ENCODE data around the gene AKAP13. TPM values are rescaled to one million over a fixed set of nuclear protein-coding genes. Genes with fewer than 3 reads are reported as not detected.
A peak's percentile ranks its signal among the peaks of the same experiment; 100 is the strongest.

AKAP13 gene
- total and polyA plus RNA-seq, 3 donors from 2014 or later, result 79.5 to 207 (median 187) TPM

DNA sequence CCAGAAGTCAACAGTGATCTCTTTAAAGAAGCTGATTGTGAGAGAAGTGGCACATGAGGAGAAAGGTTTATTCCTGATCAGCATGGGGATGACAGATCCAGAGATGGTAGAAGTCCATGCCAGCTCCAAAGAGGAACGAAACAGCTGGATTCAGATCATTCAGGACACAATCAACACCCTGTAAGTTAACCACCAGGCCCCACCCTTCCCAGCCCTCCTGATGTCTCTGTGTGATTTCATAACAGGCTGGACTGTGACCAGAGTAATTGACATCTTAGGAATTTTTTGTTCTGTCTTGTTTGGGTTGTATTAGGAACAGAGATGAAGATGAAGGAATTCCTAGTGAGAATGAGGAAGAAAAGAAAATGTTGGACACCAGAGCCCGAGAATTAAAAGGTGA is 346.7 kb downstream of the AKAP13 start:
- intact Hi-C loops (cut with DNase I; ENCODE audit: low total_unique reads), result no loop called here
- TF ChIP-seq POLR2A (IDR thresholded peaks at IDR 0.05), result no peak
- TF ChIP-seq, protein P1, sequence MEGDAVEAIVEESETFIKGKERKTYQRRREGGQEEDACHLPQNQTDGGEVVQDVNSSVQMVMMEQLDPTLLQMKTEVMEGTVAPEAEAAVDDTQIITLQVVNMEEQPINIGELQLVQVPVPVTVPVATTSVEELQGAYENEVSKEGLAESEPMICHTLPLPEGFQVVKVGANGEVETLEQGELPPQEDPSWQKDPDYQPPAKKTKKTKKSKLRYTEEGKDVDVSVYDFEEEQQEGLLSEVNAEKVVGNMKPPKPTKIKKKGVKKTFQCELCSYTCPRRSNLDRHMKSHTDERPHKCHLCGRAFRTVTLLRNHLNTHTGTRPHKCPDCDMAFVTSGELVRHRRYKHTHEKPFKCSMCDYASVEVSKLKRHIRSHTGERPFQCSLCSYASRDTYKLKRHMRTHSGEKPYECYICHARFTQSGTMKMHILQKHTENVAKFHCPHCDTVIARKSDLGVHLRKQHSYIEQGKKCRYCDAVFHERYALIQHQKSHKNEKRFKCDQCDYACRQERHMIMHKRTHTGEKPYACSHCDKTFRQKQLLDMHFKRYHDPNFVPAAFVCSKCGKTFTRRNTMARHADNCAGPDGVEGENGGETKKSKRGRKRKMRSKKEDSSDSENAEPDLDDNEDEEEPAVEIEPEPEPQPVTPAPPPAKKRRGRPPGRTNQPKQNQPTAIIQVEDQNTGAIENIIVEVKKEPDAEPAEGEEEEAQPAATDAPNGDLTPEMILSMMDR (IDR thresholded peaks at IDR 0.05), result no peak
- Histone ChIP-seq H3K36me3 (ENCODE audit: low read depth, missing control alignments) (no peaks in the 10 kb centered on the region), H3K9me3 (no peaks in the 10 kb centered on the region), H3K27ac (peak overlapping the region in 1 of 2 donors; percentile 39), H3K27me3 (no peaks in the 10 kb centered on the region), H3K4me3 (no peak overlapping the region), H3K4me1 (peaks cover 28% of the 10 kb centered on the region)
- 66 to 88% methylated on average over 2 of the region's 2 CpGs for WGBS, 2 donors
- DNase-seq, result no peak

DNA sequence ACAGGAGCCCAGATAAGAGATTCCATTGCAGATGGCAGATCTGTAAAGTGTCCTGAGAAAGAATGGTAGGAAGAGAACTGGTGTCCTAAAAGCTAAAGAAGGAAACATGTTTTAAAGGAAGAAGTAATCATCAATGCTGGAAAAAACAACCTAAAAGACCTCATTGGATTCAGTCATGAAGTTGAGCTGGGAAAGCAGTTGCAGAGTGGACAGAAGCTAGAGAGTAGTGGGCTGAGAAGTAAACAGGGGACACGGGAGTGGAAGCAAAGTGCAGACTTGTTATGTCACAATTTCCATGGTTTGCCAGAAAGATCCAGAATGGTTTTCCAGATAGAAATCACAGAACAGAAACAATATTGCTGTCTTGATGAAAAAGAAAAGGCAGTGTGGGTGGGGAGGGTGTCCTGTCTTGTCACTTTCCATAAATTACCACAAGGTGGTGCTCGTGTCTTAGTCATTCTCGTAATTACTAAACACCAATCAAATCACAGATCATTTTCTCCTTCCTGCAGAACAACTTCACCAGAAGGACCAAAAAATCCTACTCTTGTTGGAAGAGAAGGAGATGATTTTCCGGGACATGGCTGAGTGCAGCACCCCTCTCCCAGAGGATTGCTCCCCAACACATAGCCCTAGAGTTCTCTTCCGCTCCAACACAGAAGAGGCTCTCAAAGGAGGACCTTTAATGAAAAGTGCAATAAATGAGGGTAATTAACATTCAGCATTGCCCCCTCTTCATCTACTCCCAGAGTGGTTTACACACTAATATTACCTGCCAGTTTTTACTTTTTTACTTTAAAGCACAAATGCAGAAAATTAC is 349.8 kb downstream of the AKAP13 start:
- Histone ChIP-seq H3K36me3 (ENCODE audit: low read depth, missing control alignments) (no peaks in the 10 kb centered on the region), H3K27ac (peak overlapping the region in 1 of 2 donors; percentile 31), H3K4me1 (peaks cover 5% of the 10 kb centered on the region), H3K4me3 (no peak overlapping the region), H3K27me3 (no peaks in the 10 kb centered on the region), H3K9me3 (no peaks in the 10 kb centered on the region)
- intact Hi-C loops (cut with DNase I; ENCODE audit: low total_unique reads), result loop anchor here (10.0 kb wide), 1 partner anchor 105 kb away; no protein-coding TSS in a partner anchor
- 42 to 45% methylated on average over 5 of the region's 5 CpGs for WGBS, 2 donors
- TF ChIP-seq POLR2A (IDR thresholded peaks at IDR 0.05), result no peak
- TF ChIP-seq, protein P1 (IDR thresholded peaks at IDR 0.05), result peak; percentile 72 to 85 (median 85)
- DNase-seq, result peak; percentile 70

DNA sequence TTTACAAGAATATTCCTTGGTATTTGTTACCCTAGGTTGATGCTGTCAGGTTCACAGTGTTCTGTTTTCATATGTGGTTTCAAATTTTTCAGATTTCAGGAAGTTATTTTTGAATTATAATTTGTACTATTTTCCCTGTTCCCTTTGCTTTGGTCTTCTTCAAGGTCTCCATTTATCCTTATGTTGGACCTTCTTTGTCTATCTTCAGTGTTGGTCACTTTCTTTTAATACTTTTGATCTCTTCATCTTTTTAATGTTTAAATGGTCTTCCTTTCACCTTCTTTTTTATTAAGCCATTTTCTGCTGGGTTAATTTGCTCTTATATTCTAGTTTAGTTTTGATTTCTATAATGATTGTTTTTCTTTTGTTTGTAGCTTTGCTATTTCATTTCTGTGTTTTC is 353.0 kb downstream of the AKAP13 start:
- intact Hi-C loops (cut with DNase I; ENCODE audit: low total_unique reads), result loop anchor here (10.0 kb wide), 1 partner anchor 101 kb away; no protein-coding TSS in a partner anchor
- H3K4me1 ChIP-seq, result no peaks in the 10 kb centered on the region
- no peak for DNase-seq
- no peaks in the 10 kb centered on the region for H3K27me3 ChIP-seq
- no peaks in the 10 kb centered on the region for H3K9me3 ChIP-seq
- TF ChIP-seq, protein P1 (IDR thresholded peaks at IDR 0.05), result no peak
- TF ChIP-seq POLR2A (IDR thresholded peaks at IDR 0.05), result no peak
- H3K4me3 ChIP-seq, result no peak overlapping the region
- H3K27ac ChIP-seq, result no peak overlapping the region
- H3K36me3 ChIP-seq (ENCODE audit: low read depth, missing control alignments), result no peaks in the 10 kb centered on the region

DNA sequence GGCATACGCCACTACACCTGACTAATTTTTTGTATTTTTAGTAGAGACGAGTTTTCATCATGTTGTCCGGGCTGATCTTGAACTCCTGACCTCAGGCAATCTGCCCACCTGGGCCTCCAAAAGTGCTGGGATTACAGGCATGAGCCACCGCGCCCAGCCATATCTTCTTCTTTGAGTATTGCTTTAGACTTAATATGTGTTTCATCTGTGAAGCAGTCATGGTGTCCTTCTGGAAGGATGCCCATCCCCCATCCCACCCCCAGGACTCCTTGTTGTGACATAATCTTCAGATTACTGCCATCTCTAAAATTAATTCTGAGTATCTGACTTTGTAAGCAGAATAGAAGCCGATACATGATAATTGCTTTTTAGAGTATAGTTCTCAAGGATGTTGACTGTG is 356.7 kb downstream of the AKAP13 start:
- DNase-seq, result no peak
- WGBS, 2 donors, result 85 to 89% methylated on average over 6 of the region's 6 CpGs
- H3K27ac ChIP-seq, result no peak overlapping the region
- H3K4me1 ChIP-seq, result no peaks in the 10 kb centered on the region
- no peak for TF ChIP-seq POLR2A (IDR thresholded peaks at IDR 0.05)
- TF ChIP-seq, protein P1 (IDR thresholded peaks at IDR 0.05), result no peak
- H3K9me3 ChIP-seq, result no peaks in the 10 kb centered on the region
- no peaks in the 10 kb centered on the region for H3K27me3 ChIP-seq
- H3K4me3 ChIP-seq, result no peak overlapping the region
- H3K36me3 ChIP-seq (ENCODE audit: low read depth, missing control alignments), result no peaks in the 10 kb centered on the region
- intact Hi-C loops (cut with DNase I; ENCODE audit: low total_unique reads), result loop anchor here (10.0 kb wide), 1 partner anchor 98 kb away; no protein-coding TSS in a partner anchor

All from testis (tissue), 3 donors.